Activated CD4-positive, alpha-beta T cell treated with anti-CD3 and anti-CD28 coated beads, Interleukin-2, amount 50 U/mL, for 24 hours (primary cell): ENCODE results near the gene FITM2.
"Not testable (repeated sequence)": the region's sequence is repeated elsewhere in the genome, so short reads cannot be mapped to it uniquely, and the experiment has no call there.

Experiments used
- DNase-seq, 2 donors: peaks; one replicate each; pipeline ENCODE4 v3.0.0-alpha.2; 2020; ENCODE audit warnings: low read depth in 1 of 2, low spot score in 1 of 2

The FITM2 gene

GRCh38 chr20:44310664-44311639, at the start of gene FITM2:
FITM2 (minus strand) TSS chr20:44311202; CDS start chr20:44311148, 54 bp downstream.
- DNase-seq = peak; percentile 96 to 98

- DNase-seq = no peak
Observed at GRCh38 chr20:44360221-44360620, 49.2 kb upstream of the FITM2 start.

- DNase-seq = no peak
Observed at GRCh38 chr20:44358776-44359175, 47.8 kb upstream of the FITM2 start.

- no peak for DNase-seq
Observed at GRCh38 chr20:44357555-44358125, 46.6 kb upstream of the FITM2 start.

- DNase-seq = no peak
Observed at GRCh38 chr20:44357020-44357419, 46.0 kb upstream of the FITM2 start.

GRCh38 chr20:44356353-44356723, 45.3 kb upstream of the FITM2 start:
- DNase-seq = no peak

- no peak for DNase-seq
Observed at GRCh38 chr20:44355498-44356352, 44.7 kb upstream of the FITM2 start, which contains the start of gene HNF4A. HNF4A (plus strand) TSS chr20:44355699; CDS start chr20:44355805, 106 bp downstream.

- no peak for DNase-seq
Observed at GRCh38 chr20:44354979-44355497, 44.0 kb upstream of the FITM2 start.

GRCh38 chr20:44350567-44350966, 39.6 kb upstream of the FITM2 start:
- DNase-seq = no peak

- DNase-seq = no peak
Observed at GRCh38 chr20:44349349-44349748, 38.3 kb upstream of the FITM2 start.

GRCh38 chr20:44348168-44348659, 37.2 kb upstream of the FITM2 start:
- DNase-seq = no peak

GRCh38 chr20:44345941-44346340, 34.9 kb upstream of the FITM2 start:
- DNase-seq = not testable (repeated sequence)

- DNase-seq = no peak
Observed at GRCh38 chr20:44345147-44345546, 34.1 kb upstream of the FITM2 start.

GRCh38 chr20:44344723-44345122, 33.7 kb upstream of the FITM2 start:
- DNase-seq = no peak

- DNase-seq = no peak
Observed at GRCh38 chr20:44343162-44343675, 32.2 kb upstream of the FITM2 start.

- no peak for DNase-seq
Observed at GRCh38 chr20:44342248-44342647, 31.2 kb upstream of the FITM2 start.

- DNase-seq = no peak
Observed at GRCh38 chr20:44336725-44337380, 25.9 kb upstream of the FITM2 start, which contains the start of gene R3HDML. R3HDML (plus strand) TSS chr20:44337043; CDS start chr20:44337158, 115 bp downstream.

- no peak for DNase-seq
Observed at GRCh38 chr20:44336086-44336485, 25.1 kb upstream of the FITM2 start.

GRCh38 chr20:44335675-44336074, 24.7 kb upstream of the FITM2 start:
- no peak for DNase-seq

GRCh38 chr20:44334709-44335108, 23.7 kb upstream of the FITM2 start:
- no peak for DNase-seq
